Ishikawa (cell line): Measurements from ENCODE around the gene KLHDC8A.
A peak's percentile ranks its signal among the peaks of the same experiment; 100 is the strongest.

Experiments
- CEBPB ChIP-seq: IDR thresholded peaks from 2 replicates; pipeline ENCODE4 v1.6.1; 2012
- CREB1 ChIP-seq: IDR thresholded peaks from 2 replicates; pipeline ENCODE4 v1.6.1; 2012; ENCODE audit warnings: low read depth
- EGR1 ChIP-seq: IDR thresholded peaks from 2 replicates; pipeline ENCODE4 v1.6.1; 2012
- EP300 ChIP-seq: IDR thresholded peaks from 2 replicates; pipeline ENCODE4 v1.6.1; 2012; ENCODE audit warnings: borderline replicate concordance
- FOXM1 ChIP-seq: IDR thresholded peaks from 2 replicates; pipeline ENCODE4 v1.6.1; 2012; ENCODE audit warnings: low read depth, borderline replicate concordance
- MAX ChIP-seq: IDR thresholded peaks from 2 replicates; pipeline ENCODE4 v1.6.1; 2012
- NFIC ChIP-seq: IDR thresholded peaks from 2 replicates; pipeline ENCODE4 v1.6.1; 2012
- RAD21 ChIP-seq: IDR thresholded peaks from 2 replicates; pipeline ENCODE4 v1.6.1; 2012; ENCODE audit warnings: low read depth
- REST ChIP-seq: IDR thresholded peaks from 2 replicates; pipeline ENCODE4 v1.6.1; 2012; ENCODE audit warnings: low read depth, mild to moderate bottlenecking
- TAF1 ChIP-seq: IDR thresholded peaks from 2 replicates; pipeline ENCODE4 v1.6.1; 2012; ENCODE audit warnings: low read depth, mild to moderate bottlenecking
- TCF12 ChIP-seq: IDR thresholded peaks from 2 replicates; pipeline ENCODE4 v1.6.1; 2012; ENCODE audit warnings: low read depth
- TEAD4 ChIP-seq: IDR thresholded peaks from 2 replicates; pipeline ENCODE4 v1.6.1; 2012
- YY1 ChIP-seq: IDR thresholded peaks from 2 replicates; pipeline ENCODE4 v1.6.1; 2012; ENCODE audit warnings: low read depth
- ZBTB7A ChIP-seq: IDR thresholded peaks from 2 replicates; pipeline ENCODE4 v1.6.1; 2012; ENCODE audit warnings: low read depth
- TF ChIP-seq, protein P1 (sequence below): IDR thresholded peaks from 2 replicates; pipeline ENCODE4 v1.6.1; 2012

The KLHDC8A gene

DNA sequence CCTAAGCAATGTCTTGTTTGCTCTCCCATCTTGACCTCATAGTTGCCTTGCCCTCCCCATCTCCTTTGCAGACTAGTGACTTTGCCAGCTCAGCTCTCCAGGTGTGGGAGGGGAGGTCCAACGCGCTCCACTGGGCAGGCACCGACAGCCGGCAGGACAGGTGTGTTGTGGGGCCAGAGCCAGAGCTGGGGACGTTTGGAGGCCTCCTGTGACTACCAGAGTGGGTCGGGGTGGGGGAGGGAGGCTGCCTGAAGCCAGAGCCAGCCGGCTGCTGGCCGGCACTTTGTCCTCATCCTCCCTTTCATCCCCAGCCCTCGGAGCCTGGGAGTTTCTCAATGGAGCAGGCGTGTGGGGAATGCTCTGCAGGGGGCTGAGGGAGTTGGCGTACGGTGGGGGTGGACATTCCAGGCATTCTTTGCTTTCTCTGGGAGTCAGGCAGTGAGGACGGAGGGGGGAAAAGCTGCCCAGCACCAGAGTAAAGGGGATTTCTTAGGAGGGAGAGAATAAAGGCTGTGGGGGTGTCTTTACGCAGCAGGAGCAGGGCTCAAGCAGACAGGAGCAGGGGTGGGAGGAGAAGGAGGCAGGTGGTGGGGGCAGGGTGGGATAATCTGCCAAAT, 55.4 kb downstream of the KLHDC8A start:
- no peak for TF ChIP-seq REST
- TF ChIP-seq TAF1 = peak; percentile 23; the same call in 1 of the 2 replicates
- no peak for TF ChIP-seq CREB1
- TF ChIP-seq YY1 = peak; percentile 62
- peak; percentile 99 for TF ChIP-seq EP300
- TF ChIP-seq TEAD4 = peak; percentile 100
- peak; percentile 100 for TF ChIP-seq TCF12
- TF ChIP-seq ZBTB7A = peak; percentile 80
- peak; percentile 26 for TF ChIP-seq RAD21
- peak; percentile 96 for TF ChIP-seq FOXM1
- TF ChIP-seq CEBPB = peak; percentile 92
- peak; percentile 91 for TF ChIP-seq EGR1
- peak; percentile 77 for TF ChIP-seq MAX
- TF ChIP-seq NFIC = peak; percentile 96
- TF ChIP-seq, protein P1, sequence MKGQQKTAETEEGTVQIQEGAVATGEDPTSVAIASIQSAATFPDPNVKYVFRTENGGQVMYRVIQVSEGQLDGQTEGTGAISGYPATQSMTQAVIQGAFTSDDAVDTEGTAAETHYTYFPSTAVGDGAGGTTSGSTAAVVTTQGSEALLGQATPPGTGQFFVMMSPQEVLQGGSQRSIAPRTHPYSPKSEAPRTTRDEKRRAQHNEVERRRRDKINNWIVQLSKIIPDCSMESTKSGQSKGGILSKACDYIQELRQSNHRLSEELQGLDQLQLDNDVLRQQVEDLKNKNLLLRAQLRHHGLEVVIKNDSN = peak; percentile 71; the same call in 1 of the 2 replicates

DNA sequence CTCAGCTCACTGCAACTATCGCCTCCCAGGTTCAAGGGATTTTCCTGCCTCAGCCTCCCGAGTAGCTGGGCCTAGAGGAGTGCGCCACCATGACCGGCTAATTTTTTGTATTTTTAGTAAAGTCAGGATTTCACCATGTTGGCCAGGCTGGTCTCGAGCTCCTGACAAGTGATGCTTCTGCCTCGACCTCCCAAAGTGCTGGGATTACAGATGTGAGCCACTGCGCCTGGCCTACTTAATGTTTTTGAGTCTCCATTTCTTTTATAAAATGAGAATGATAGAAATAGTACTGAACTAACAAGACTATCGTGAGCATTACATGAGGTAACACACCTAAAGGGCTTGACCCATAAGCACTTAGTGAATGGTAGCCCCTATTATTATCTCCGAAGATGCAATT, 56.6 kb downstream of the KLHDC8A start:
- TF ChIP-seq TEAD4 (no peak), YY1 (no peak), EGR1 (no peak), NFIC (no peak), EP300 (no peak), REST (no peak), FOXM1 (no peak), CREB1 (no peak)

GRCh38 chr1:205298191-205298994, 58.3 kb downstream of the KLHDC8A start:
- TF ChIP-seq CEBPB = peak; percentile 63
- peak; percentile 96 for TF ChIP-seq FOXM1
- no peak for TF ChIP-seq EGR1
- TF ChIP-seq TEAD4 = peak; percentile 100
- TF ChIP-seq, protein P1 = no peak
- TF ChIP-seq ZBTB7A = peak; percentile 75; the same call in 1 of the 2 replicates
- TF ChIP-seq CREB1 = peak; percentile 87
- peak; percentile 99 for TF ChIP-seq TCF12
- TF ChIP-seq REST = no peak
- TF ChIP-seq MAX = peak; percentile 74
- peak; percentile 33; the same call in 1 of the 2 replicates for TF ChIP-seq RAD21
- TF ChIP-seq NFIC = peak; percentile 91
- no peak; the same call in 1 of the 2 replicates for TF ChIP-seq YY1
- no peak for TF ChIP-seq TAF1
- TF ChIP-seq EP300 = peak; percentile 99
